ENCODE data around the gene BFAR.
"Not testable (repeated sequence)": the region's sequence is repeated elsewhere in the genome, so short reads cannot be mapped to it uniquely, and the experiment has no call there.

- not testable (repeated sequence) for TF ChIP-seq CTCF, POLR2A (IDR thresholded peaks at IDR 0.05)
Observed at GRCh38 chr16:14703156-14704011, 70.6 kb downstream of the BFAR start, which contains the start of gene NPIPA3.

Data from Peyer's patch (tissue), 4 donors.